AG09319 (cell line): ENCODE data around the gene SLC25A18.

Experiments used
- DNase-seq: peaks from one replicate; pipeline ENCODE4 v3.0.0-alpha.2; 2010; ENCODE audit warnings: low read depth; ENCODE audit errors: extremely low read depth
- CTCF ChIP-seq: IDR thresholded peaks from 2 replicates; pipeline ENCODE4 v1.5.1; 2011; ENCODE audit warnings: low read depth, mild to moderate bottlenecking, inconsistent platforms, low read length, moderate library complexity

SLC25A18 gene

GRCh38 chr22:17590586-17590985 lies 27.3 kb downstream of the SLC25A18 start:
- no peak for TF ChIP-seq CTCF
- no peak for DNase-seq

- DNase-seq = no peak
- TF ChIP-seq CTCF = no peak
These were observed 28.9 kb downstream of the SLC25A18 start for GRCh38 chr22:17592201-17592600.

- no peak for DNase-seq
- no peak for TF ChIP-seq CTCF
These were observed 32.9 kb downstream of the SLC25A18 start for GRCh38 chr22:17596226-17596625.

GRCh38 chr22:17597217-17597616 lies 33.9 kb downstream of the SLC25A18 start:
- TF ChIP-seq CTCF = no peak
- DNase-seq = no peak

- DNase-seq = no peak
- TF ChIP-seq CTCF = no peak
These were observed 35.0 kb downstream of the SLC25A18 start for GRCh38 chr22:17598318-17598717.

- DNase-seq = no peak
- TF ChIP-seq CTCF = no peak
These were observed 37.7 kb downstream of the SLC25A18 start for GRCh38 chr22:17601031-17601430.

GRCh38 chr22:17603668-17604067 lies 40.4 kb downstream of the SLC25A18 start:
- DNase-seq = no peak
- TF ChIP-seq CTCF = no peak
